HUES48 (cell line): ENCODE measurements around the gene DDC.

Source experiments
- H3K27ac ChIP-seq: one replicate; pipeline ENCODE4 v1.7.0; 2013; ENCODE audit warnings: low read depth, low read length, inconsistent platforms
- H3K27me3 ChIP-seq: 2 replicates; pipeline ENCODE4 v1.6.1; 2013; ENCODE audit warnings: mild to moderate bottlenecking, low read length; ENCODE audit not compliant: control insufficient read depth, insufficient read depth
- H3K36me3 ChIP-seq: 2 replicates; pipeline ENCODE4 v1.6.1; 2013; ENCODE audit warnings: low read length; ENCODE audit not compliant: control insufficient read depth, insufficient read depth
- H3K4me1 ChIP-seq: 2 replicates; pipeline ENCODE4 v1.6.1; 2013; ENCODE audit warnings: mild to moderate bottlenecking, low read length; ENCODE audit not compliant: control insufficient read depth, insufficient read depth
- H3K4me3 ChIP-seq: 2 replicates; pipeline ENCODE4 v1.5.1; 2013; ENCODE audit warnings: mild to moderate bottlenecking, low read depth, low read length
- H3K9ac ChIP-seq: 2 replicates; pipeline ENCODE4 v1.6.1; 2013; ENCODE audit warnings: mild to moderate bottlenecking, low read depth, low read length, moderate library complexity
- H3K9me3 ChIP-seq: 2 replicates; pipeline ENCODE4 v1.6.1; 2013; ENCODE audit warnings: low read length; ENCODE audit not compliant: control insufficient read depth, insufficient read depth

DDC gene

DNA sequence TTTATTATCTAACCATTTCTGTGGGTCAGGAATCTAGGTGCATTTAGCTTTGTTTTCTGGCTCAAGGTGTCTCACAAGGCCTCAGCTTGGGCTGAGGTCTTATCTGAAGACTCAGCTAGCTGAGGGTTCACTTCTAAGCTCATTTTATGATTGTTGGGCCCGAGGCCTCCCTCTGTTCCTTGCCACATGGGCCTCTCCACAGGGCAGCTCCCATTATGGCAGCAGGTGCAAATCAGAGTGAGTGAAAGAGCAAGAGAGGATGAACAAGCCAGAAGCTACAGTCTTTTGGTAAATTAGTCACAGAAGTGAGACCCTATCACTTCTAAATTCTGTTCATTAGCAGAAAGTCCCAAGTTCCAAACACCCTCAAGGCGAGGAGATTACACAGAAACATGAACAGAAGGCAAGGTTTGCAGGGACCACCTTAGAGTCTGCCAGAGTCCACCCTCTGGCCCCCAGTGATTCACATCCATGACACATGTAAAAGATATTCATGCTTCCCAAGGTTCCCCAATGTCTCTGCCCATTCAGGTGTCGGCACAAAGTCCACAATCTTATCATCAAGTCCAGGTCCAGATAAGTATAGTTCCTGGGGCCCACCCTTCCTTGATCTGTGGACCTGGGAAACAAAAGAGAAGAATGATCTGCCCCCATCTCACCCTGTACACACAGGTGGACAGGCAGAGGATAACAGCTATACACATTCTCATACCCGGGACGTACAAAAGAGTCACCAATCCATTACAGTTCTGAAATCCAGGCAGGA, 138.7 kb downstream of the DDC start:
- Histone ChIP-seq H3K36me3 (no peaks in the 10 kb centered on the region), H3K9ac (no peak overlapping the region), H3K4me3 (no peak overlapping the region), H3K4me1 (peaks cover 3% of the 10 kb centered on the region; the same call in 1 of the 2 replicates), H3K27ac (no peak overlapping the region), H3K27me3 (no peaks in the 10 kb centered on the region), H3K9me3 (no peaks in the 10 kb centered on the region)

DNA sequence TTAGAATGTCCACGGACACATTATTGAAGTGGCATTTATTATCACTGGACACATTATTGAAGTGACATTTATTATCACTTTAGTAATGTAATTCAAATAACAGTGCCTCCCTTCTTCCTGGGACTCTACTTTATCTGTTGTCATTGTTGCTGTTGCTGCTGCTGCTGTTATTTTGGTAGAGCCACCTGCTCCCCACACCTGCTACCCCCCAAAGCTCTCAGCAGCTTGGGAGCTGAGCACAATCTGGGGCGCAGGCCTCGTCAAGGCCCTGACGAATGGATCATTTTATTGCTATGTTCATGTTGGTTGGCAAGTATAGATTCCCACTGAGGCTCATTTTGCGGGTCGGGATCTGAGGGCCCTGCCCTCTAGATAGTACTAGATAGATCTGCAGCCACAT, 139.9 kb downstream of the DDC start:
- no peak overlapping the region for H3K9ac ChIP-seq
- H3K27ac ChIP-seq: no peak overlapping the region
- peaks cover 9% of the 10 kb centered on the region for H3K4me1 ChIP-seq
- H3K27me3 ChIP-seq: no peaks in the 10 kb centered on the region
- no peak overlapping the region for H3K4me3 ChIP-seq
- H3K9me3 ChIP-seq: no peaks in the 10 kb centered on the region
- no peaks in the 10 kb centered on the region for H3K36me3 ChIP-seq

DNA sequence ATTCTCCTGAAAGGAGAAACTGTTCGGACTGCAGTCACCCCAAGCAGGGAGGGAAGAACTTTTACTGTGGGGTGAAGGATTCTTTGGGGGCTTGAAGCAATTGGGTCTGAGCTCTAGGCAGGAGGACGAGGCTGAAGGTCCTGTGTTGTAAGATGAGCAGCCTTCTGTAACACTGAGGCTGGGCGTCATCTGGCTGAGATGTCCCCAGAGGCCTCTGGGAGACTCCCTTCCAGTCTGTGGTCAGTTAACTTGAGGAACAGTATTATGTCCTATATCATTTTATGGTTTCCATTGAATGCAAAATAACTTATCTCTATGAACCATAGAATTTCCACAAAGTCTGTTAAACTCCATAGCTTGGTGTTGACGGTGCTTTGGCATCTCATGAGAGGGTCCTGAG, 141.3 kb downstream of the DDC start:
- Histone ChIP-seq H3K36me3 (no peaks in the 10 kb centered on the region), H3K27ac (no peak overlapping the region), H3K4me1 (peaks cover 9% of the 10 kb centered on the region), H3K4me3 (no peak overlapping the region), H3K9me3 (no peaks in the 10 kb centered on the region), H3K27me3 (no peaks in the 10 kb centered on the region), H3K9ac (no peak overlapping the region)

DNA sequence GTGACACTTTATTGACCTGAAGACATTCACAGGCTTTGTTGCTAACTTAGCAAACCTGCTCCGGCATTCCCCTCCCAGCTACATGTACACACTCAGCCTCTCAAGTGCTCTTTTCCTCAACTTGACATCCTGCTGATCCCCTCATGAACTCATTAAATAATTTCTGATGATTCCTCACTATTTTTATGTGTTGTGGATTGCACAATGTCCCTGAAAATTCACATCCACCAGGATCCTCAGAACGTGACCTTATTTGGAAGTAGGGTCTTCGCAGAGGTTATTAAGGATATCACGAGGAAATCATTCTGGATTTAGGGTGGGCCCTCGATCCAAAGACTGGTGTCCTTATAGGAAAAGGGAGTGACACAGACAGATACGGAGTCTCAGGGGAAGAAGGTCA, 142.3 kb downstream of the DDC start:
- Histone ChIP-seq H3K27ac (no peak overlapping the region), H3K27me3 (no peaks in the 10 kb centered on the region), H3K9ac (no peak overlapping the region), H3K36me3 (no peaks in the 10 kb centered on the region), H3K9me3 (no peaks in the 10 kb centered on the region), H3K4me3 (no peak overlapping the region), H3K4me1 (peaks cover 9% of the 10 kb centered on the region)

DNA sequence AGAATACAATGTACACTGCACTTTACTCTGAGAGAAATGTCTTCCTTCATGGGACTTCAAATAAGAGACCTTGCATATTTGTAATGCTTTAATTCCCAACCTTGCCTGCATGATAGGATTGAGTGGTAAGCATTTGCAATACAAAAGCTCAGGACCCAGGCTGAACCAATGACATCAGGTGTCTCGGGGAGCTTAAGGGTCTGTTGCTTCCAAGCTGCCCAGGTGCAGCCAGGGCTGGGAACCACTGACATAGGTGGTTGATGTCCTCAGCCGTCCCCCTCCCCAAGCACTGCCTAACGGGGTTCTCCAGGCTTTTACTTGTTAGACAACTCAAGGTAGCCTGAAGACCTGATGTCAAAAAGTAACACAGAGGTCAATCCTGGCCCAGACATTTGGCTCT, 144.2 kb downstream of the DDC start:
- H3K4me3 ChIP-seq: no peak overlapping the region
- no peak overlapping the region for H3K27ac ChIP-seq
- H3K4me1 ChIP-seq: peaks cover 9% of the 10 kb centered on the region
- H3K36me3 ChIP-seq: no peaks in the 10 kb centered on the region
- H3K9me3 ChIP-seq: no peaks in the 10 kb centered on the region
- H3K27me3 ChIP-seq: no peaks in the 10 kb centered on the region
- H3K9ac ChIP-seq: no peak overlapping the region

DNA sequence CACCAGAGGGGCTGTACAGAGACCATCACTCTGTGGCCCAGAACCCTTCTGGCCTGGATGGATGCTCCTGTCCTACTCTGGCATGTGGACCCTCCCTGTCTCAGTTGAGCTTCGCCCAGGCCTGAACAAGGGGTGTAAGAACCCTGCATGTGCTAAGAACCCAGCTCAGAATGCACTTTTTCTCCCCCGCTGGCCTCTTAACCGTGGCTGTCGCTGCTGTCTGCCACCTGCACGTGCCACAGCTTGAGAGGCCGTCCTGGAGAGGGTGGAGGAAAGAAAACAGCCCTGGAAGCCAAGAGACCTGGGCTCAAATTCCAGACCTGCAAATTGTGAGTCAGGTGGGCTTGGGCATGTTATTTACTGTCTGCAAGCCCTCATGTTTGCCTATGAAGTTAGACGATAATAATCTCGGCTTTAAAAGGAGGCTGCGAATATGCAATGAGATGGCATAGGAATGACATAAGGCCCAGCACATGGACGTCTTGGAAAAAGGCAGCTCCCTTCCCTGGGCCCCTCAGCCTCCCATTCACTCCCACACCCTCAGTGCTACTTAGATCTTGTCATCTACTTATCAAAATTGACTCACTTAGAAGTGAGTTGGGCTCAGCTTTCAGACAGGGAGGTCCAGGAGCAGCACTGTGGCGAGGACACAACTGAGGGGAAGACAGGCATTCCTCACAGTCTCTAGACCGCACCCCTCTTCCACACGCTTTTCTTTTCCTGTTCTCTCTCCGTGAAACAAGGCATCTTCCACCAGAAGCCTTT, 146.5 kb downstream of the DDC start:
- no peaks in the 10 kb centered on the region for H3K27me3 ChIP-seq
- H3K9me3 ChIP-seq: no peaks in the 10 kb centered on the region
- no peak overlapping the region for H3K27ac ChIP-seq
- H3K9ac ChIP-seq: no peak overlapping the region
- H3K4me1 ChIP-seq: peaks cover 9% of the 10 kb centered on the region
- H3K4me3 ChIP-seq: no peak overlapping the region
- no peaks in the 10 kb centered on the region for H3K36me3 ChIP-seq

DNA sequence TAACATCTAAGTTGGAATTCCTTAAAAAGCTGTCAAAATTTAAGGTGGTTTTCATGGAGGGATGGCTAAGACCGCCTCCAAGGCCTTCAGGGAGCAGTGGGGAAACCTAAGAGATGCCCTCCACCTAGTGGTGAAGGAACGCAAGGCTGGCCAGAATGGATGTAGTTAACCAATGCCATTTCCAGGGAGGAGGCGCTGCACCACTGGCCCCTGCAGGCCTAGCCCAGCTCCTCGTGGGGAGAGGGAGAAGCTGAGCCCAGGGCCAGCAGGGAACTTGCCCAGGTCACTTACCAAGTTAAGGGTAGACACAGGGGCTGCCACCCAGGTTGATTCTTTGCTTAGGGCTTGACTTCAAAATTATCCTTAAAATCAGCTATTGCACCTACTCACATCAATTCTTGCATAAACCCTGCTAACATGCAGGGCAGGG, 147.1 kb downstream of the DDC start:
- Histone ChIP-seq H3K27me3 (no peaks in the 10 kb centered on the region), H3K9ac (no peak overlapping the region), H3K27ac (no peak overlapping the region), H3K9me3 (no peaks in the 10 kb centered on the region), H3K4me3 (no peak overlapping the region), H3K4me1 (peaks cover 9% of the 10 kb centered on the region), H3K36me3 (no peaks in the 10 kb centered on the region)

DNA sequence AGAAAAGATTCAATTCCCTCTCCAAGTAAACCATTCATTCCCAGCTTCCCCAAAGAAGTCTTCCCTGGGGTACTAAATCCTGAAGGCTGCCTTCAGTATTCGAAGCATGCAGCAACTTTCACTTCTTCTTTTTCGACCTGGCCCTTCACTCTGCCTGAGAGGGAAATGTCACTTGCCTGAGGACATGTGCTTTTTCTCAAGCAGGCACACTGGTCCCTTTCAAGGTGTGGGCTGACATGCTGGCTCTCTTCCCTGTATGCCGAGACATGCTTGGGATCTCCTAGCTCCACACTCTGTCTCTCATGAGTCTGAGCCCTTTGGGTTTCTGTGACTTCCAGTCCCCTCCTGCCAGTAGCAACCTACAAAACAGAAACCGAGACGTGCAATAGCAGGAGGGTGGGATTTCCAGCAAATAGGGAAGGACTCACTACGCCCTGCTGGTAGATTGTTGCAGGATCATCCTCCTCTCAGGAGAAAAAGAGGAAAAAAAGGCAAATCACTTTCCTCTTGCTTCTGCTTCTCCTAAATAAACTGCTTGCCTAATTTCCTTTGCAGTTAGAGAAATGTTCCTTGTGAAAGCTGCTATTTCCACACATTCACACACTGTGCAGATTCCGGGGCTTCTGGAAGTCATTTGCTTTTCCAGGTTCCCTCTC, 148.6 kb downstream of the DDC start:
- H3K9me3 ChIP-seq: no peaks in the 10 kb centered on the region
- H3K36me3 ChIP-seq: no peaks in the 10 kb centered on the region
- H3K27me3 ChIP-seq: no peaks in the 10 kb centered on the region
- H3K9ac ChIP-seq: no peak overlapping the region
- no peak overlapping the region for H3K4me3 ChIP-seq
- no peak overlapping the region for H3K27ac ChIP-seq
- peaks cover 8% of the 10 kb centered on the region for H3K4me1 ChIP-seq

DNA sequence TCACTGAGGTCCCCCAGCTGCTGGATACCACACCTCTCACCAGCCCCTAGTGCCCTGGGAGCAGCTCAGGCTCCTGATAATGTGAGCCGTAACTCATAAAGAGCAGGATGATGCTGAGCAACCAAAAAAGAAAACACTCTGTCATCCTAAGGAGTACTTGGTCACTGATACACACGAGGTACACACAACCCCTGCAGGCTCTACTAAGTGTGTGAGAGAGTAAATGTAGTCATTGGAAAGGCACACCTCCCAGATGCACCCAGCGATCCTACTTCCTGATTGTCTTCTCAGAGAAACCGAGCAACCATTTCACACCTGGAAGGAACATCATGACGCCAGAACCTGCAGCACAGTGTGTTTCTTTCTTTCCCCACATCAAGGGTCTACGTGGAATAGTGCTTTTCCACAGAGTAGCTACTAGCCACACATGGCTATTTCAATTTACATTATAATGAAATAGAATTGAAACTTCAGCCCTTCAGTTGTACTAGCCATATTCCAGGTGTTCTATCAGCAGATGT, 149.3 kb downstream of the DDC start:
- Histone ChIP-seq H3K36me3 (no peaks in the 10 kb centered on the region), H3K9me3 (no peaks in the 10 kb centered on the region), H3K27me3 (no peaks in the 10 kb centered on the region), H3K9ac (no peak overlapping the region), H3K4me3 (no peak overlapping the region), H3K27ac (no peak overlapping the region), H3K4me1 (peaks cover under 1% of the 10 kb centered on the region)

DNA sequence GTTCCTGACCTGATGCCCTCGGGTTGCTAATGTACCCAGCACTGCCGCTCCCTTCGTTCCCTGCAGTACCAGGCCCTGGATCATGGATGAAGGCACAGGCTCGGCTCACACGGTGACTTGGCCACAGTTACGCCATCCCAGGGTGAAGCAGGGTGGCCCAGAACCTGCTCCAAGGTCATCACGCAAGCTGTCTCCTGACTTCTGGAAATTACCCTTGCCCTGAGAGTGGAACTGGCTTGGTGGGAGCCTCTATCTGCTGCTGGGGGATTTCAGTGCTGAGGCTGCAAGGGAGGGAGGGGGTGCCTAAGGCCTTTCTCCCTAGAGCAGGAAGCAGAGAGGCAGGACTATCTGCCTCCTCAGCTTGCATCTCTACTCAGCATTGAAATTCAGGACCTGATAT, 151.6 kb downstream of the DDC start:
- H3K9ac ChIP-seq: no peak overlapping the region
- H3K4me1 ChIP-seq: no peaks in the 10 kb centered on the region
- H3K27me3 ChIP-seq: no peaks in the 10 kb centered on the region
- no peak overlapping the region for H3K27ac ChIP-seq
- H3K9me3 ChIP-seq: no peaks in the 10 kb centered on the region
- H3K4me3 ChIP-seq: no peak overlapping the region
- no peaks in the 10 kb centered on the region for H3K36me3 ChIP-seq

DNA sequence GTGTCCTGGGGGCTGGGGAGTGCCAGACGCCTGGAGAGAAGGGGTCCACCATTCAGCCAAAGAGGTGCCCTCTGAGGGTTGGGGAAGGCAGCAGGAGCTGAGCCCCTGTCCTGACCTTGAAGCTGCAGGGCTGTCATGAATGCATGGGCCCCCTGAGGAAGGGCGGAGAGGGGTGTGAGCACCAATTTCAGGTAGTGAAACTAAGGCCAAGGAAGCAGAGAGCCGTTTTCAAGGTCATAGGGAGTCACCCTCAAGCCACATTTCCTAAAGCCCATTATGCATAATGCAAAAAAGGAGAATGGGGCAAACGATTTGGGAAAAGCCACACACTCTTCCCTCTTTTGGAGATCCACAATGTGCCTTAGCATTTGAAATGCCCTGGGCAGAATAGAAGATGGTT, 152.2 kb downstream of the DDC start:
- Histone ChIP-seq H3K4me1 (no peaks in the 10 kb centered on the region), H3K4me3 (no peak overlapping the region), H3K27ac (no peak overlapping the region), H3K36me3 (no peaks in the 10 kb centered on the region), H3K9me3 (no peaks in the 10 kb centered on the region), H3K27me3 (no peaks in the 10 kb centered on the region), H3K9ac (no peak overlapping the region)
